ENCODE data around the gene SPNS1.
A peak's percentile ranks its signal among the peaks of the same experiment; 100 is the strongest.
"Not testable (repeated sequence)": the region's sequence is repeated elsewhere in the genome, so short reads cannot be mapped to it uniquely, and the experiment has no call there.

Gene SPNS1

GRCh38 chr16:28964072-28964471 is 10.5 kb upstream of the SPNS1 start:
- no peak overlapping the region for H3K9ac ChIP-seq (ENCODE audit: low read length)
- no peak overlapping the region for H3K4me3 ChIP-seq (ENCODE audit: low read depth in 1 of 2, low read length in 2 of 2)
- H3K4me1 ChIP-seq (ENCODE audit: insufficient read depth, low read length), result no peaks in the 10 kb centered on the region
- no peaks in the 10 kb centered on the region for H3K27me3 ChIP-seq (ENCODE audit: control insufficient read depth in 1 of 2, insufficient read depth in 2 of 2, low read length in 2 of 2)
- H3K9me3 ChIP-seq (ENCODE audit: low read length), result no peaks in the 10 kb centered on the region
- H3K27ac ChIP-seq (ENCODE audit: low read depth, low read length), result no peak overlapping the region
- peaks cover 32% of the 10 kb centered on the region for H3K36me3 ChIP-seq (ENCODE audit: insufficient read depth, low read length)

GRCh38 chr16:28964496-28964895 is 10.1 kb upstream of the SPNS1 start:
- Histone ChIP-seq H3K27ac (ENCODE audit: low read depth, low read length) (no peak overlapping the region), H3K9ac (ENCODE audit: low read length) (no peak overlapping the region), H3K9me3 (ENCODE audit: low read length) (no peaks in the 10 kb centered on the region), H3K4me3 (ENCODE audit: low read depth in 1 of 2, low read length in 2 of 2) (no peak overlapping the region), H3K27me3 (ENCODE audit: control insufficient read depth in 1 of 2, insufficient read depth in 2 of 2, low read length in 2 of 2) (no peaks in the 10 kb centered on the region), H3K36me3 (ENCODE audit: insufficient read depth, low read length) (peaks cover 30% of the 10 kb centered on the region), H3K4me1 (ENCODE audit: insufficient read depth, low read length) (no peaks in the 10 kb centered on the region)

GRCh38 chr16:28967156-28967555 is 7.4 kb upstream of the SPNS1 start:
- Histone ChIP-seq H3K4me3 (ENCODE audit: low read depth in 1 of 2, low read length in 2 of 2) (no peak overlapping the region), H3K9me3 (ENCODE audit: low read length) (no peaks in the 10 kb centered on the region), H3K9ac (ENCODE audit: low read length) (no peak overlapping the region), H3K27ac (ENCODE audit: low read depth, low read length) (no peak overlapping the region), H3K36me3 (ENCODE audit: insufficient read depth, low read length) (peaks cover 16% of the 10 kb centered on the region), H3K27me3 (ENCODE audit: control insufficient read depth in 1 of 2, insufficient read depth in 2 of 2, low read length in 2 of 2) (no peaks in the 10 kb centered on the region), H3K4me1 (ENCODE audit: insufficient read depth, low read length) (no peaks in the 10 kb centered on the region)

- not testable (repeated sequence) for H3K27me3 ChIP-seq (ENCODE audit: control insufficient read depth in 1 of 2, insufficient read depth in 2 of 2, low read length in 2 of 2); H3K36me3 ChIP-seq (ENCODE audit: insufficient read depth, low read length); H3K27ac ChIP-seq (ENCODE audit: low read depth, low read length); H3K4me1 ChIP-seq (ENCODE audit: insufficient read depth, low read length); H3K4me3 ChIP-seq (ENCODE audit: low read depth in 1 of 2, low read length in 2 of 2); H3K9ac ChIP-seq (ENCODE audit: low read length); H3K9me3 ChIP-seq (ENCODE audit: low read length)
These were observed 4.9 kb upstream of the SPNS1 start for GRCh38 chr16:28969696-28970095.

GRCh38 chr16:28974007-28974436 is 556 bp upstream of the SPNS1 start:
- H3K9me3 ChIP-seq (ENCODE audit: low read length), result no peaks in the 10 kb centered on the region
- peaks cover 15% of the 10 kb centered on the region for H3K4me1 ChIP-seq (ENCODE audit: insufficient read depth, low read length)
- no peaks in the 10 kb centered on the region for H3K27me3 ChIP-seq (ENCODE audit: control insufficient read depth in 1 of 2, insufficient read depth in 2 of 2, low read length in 2 of 2)
- peak overlapping the region; percentile 80 for H3K9ac ChIP-seq (ENCODE audit: low read length)
- peak overlapping the region; percentile 83 for H3K27ac ChIP-seq (ENCODE audit: low read depth, low read length)
- H3K4me3 ChIP-seq (ENCODE audit: low read depth in 1 of 2, low read length in 2 of 2), result peak overlapping the region; percentile 92 to 97
- H3K36me3 ChIP-seq (ENCODE audit: insufficient read depth, low read length), result peaks cover 16% of the 10 kb centered on the region

GRCh38 chr16:28975158-28975599 is 601 bp downstream of the SPNS1 start:
- peaks cover 15% of the 10 kb centered on the region for H3K4me1 ChIP-seq (ENCODE audit: insufficient read depth, low read length)
- peak overlapping the region; percentile 55 for H3K27ac ChIP-seq (ENCODE audit: low read depth, low read length)
- peaks cover 16% of the 10 kb centered on the region for H3K36me3 ChIP-seq (ENCODE audit: insufficient read depth, low read length)
- H3K4me3 ChIP-seq (ENCODE audit: low read depth in 1 of 2, low read length in 2 of 2), result peak overlapping the region; percentile 92 to 97
- H3K9ac ChIP-seq (ENCODE audit: low read length), result peak overlapping the region; percentile 80
- no peaks in the 10 kb centered on the region for H3K27me3 ChIP-seq (ENCODE audit: control insufficient read depth in 1 of 2, insufficient read depth in 2 of 2, low read length in 2 of 2)
- H3K9me3 ChIP-seq (ENCODE audit: low read length), result no peaks in the 10 kb centered on the region

- Histone ChIP-seq H3K36me3 (ENCODE audit: insufficient read depth, low read length) (peaks cover 39% of the 10 kb centered on the region), H3K4me3 (ENCODE audit: low read depth in 1 of 2, low read length in 2 of 2) (no peak overlapping the region), H3K4me1 (ENCODE audit: insufficient read depth, low read length) (peaks cover 15% of the 10 kb centered on the region), H3K9ac (ENCODE audit: low read length) (no peak overlapping the region), H3K27me3 (ENCODE audit: control insufficient read depth in 1 of 2, insufficient read depth in 2 of 2, low read length in 2 of 2) (no peaks in the 10 kb centered on the region), H3K27ac (ENCODE audit: low read depth, low read length) (no peak overlapping the region), H3K9me3 (ENCODE audit: low read length) (no peaks in the 10 kb centered on the region)
These were observed 3.4 kb downstream of the SPNS1 start for GRCh38 chr16:28977703-28978662.

GRCh38 chr16:28980330-28980729 is 5.8 kb downstream of the SPNS1 start:
- H3K4me1 ChIP-seq (ENCODE audit: insufficient read depth, low read length); H3K9ac ChIP-seq (ENCODE audit: low read length); H3K4me3 ChIP-seq (ENCODE audit: low read depth in 1 of 2, low read length in 2 of 2); H3K9me3 ChIP-seq (ENCODE audit: low read length); H3K27ac ChIP-seq (ENCODE audit: low read depth, low read length); H3K27me3 ChIP-seq (ENCODE audit: control insufficient read depth in 1 of 2, insufficient read depth in 2 of 2, low read length in 2 of 2): not testable (repeated sequence)
- H3K36me3 ChIP-seq (ENCODE audit: insufficient read depth, low read length), result peaks cover 53% of the 10 kb centered on the region

GRCh38 chr16:28980929-28981328 is 6.4 kb downstream of the SPNS1 start:
- Histone ChIP-seq H3K4me1 (ENCODE audit: insufficient read depth, low read length) (peaks cover 3% of the 10 kb centered on the region), H3K9me3 (ENCODE audit: low read length) (no peaks in the 10 kb centered on the region), H3K4me3 (ENCODE audit: low read depth in 1 of 2, low read length in 2 of 2) (no peak overlapping the region), H3K36me3 (ENCODE audit: insufficient read depth, low read length) (peaks cover 53% of the 10 kb centered on the region), H3K27ac (ENCODE audit: low read depth, low read length) (no peak overlapping the region), H3K27me3 (ENCODE audit: control insufficient read depth in 1 of 2, insufficient read depth in 2 of 2, low read length in 2 of 2) (no peaks in the 10 kb centered on the region), H3K9ac (ENCODE audit: low read length) (no peak overlapping the region)

GRCh38 chr16:28981517-28981916 is 6.9 kb downstream of the SPNS1 start:
- Histone ChIP-seq H3K4me3 (ENCODE audit: low read depth in 1 of 2, low read length in 2 of 2) (no peak overlapping the region), H3K9me3 (ENCODE audit: low read length) (no peaks in the 10 kb centered on the region), H3K27ac (ENCODE audit: low read depth, low read length) (no peak overlapping the region), H3K9ac (ENCODE audit: low read length) (no peak overlapping the region), H3K4me1 (ENCODE audit: insufficient read depth, low read length) (no peaks in the 10 kb centered on the region), H3K27me3 (ENCODE audit: control insufficient read depth in 1 of 2, insufficient read depth in 2 of 2, low read length in 2 of 2) (no peaks in the 10 kb centered on the region), H3K36me3 (ENCODE audit: insufficient read depth, low read length) (peaks cover 56% of the 10 kb centered on the region)

- Histone ChIP-seq H3K4me3 (ENCODE audit: low read depth in 1 of 2, low read length in 2 of 2) (no peak overlapping the region), H3K4me1 (ENCODE audit: insufficient read depth, low read length) (no peaks in the 10 kb centered on the region), H3K27me3 (ENCODE audit: control insufficient read depth in 1 of 2, insufficient read depth in 2 of 2, low read length in 2 of 2) (no peaks in the 10 kb centered on the region), H3K27ac (ENCODE audit: low read depth, low read length) (no peak overlapping the region), H3K9me3 (ENCODE audit: low read length) (peaks cover 4% of the 10 kb centered on the region), H3K36me3 (ENCODE audit: insufficient read depth, low read length) (peaks cover 55% of the 10 kb centered on the region), H3K9ac (ENCODE audit: low read length) (no peak overlapping the region)
These were observed 7.8 kb downstream of the SPNS1 start for GRCh38 chr16:28982418-28982817.

GRCh38 chr16:28982949-28983348 is 8.4 kb downstream of the SPNS1 start:
- Histone ChIP-seq H3K27ac (ENCODE audit: low read depth, low read length) (no peak overlapping the region), H3K9ac (ENCODE audit: low read length) (no peak overlapping the region), H3K27me3 (ENCODE audit: control insufficient read depth in 1 of 2, insufficient read depth in 2 of 2, low read length in 2 of 2) (no peaks in the 10 kb centered on the region), H3K4me3 (ENCODE audit: low read depth in 1 of 2, low read length in 2 of 2) (no peak overlapping the region), H3K9me3 (ENCODE audit: low read length) (peaks cover 4% of the 10 kb centered on the region), H3K36me3 (ENCODE audit: insufficient read depth, low read length) (peaks cover 54% of the 10 kb centered on the region), H3K4me1 (ENCODE audit: insufficient read depth, low read length) (no peaks in the 10 kb centered on the region)
